ENCODE data around the gene AKAP8. TPM values are rescaled to one million over a fixed set of nuclear protein-coding genes. Genes with fewer than 3 reads are reported as not detected.

Gene AKAP8
- total and polyA plus RNA-seq, 8 donors: 9.5 to 38.7 (median 21.4) TPM

GRCh38 chr19:15419413-15420025, 39.9 kb upstream of the AKAP8 start:
- intact Hi-C loops (cut with DNase I; ENCODE audit: low total_unique reads): loop anchor here (5.0 kb wide), 1 partner anchor 42 kb away; the partner anchor contains the start of gene AKAP8
- Histone ChIP-seq H3K4me3 (peak overlapping the region; percentile 80 to 99 (median 98)), H3K27ac (peak overlapping the region in 4 of 5 donors; percentile 88 to 94 (median 92)), H3K4me1 (peaks cover 43 to 72% (median 65%) of the 10 kb centered on the region in 4 donors), H3K9me3 (peaks cover 0 to 7% (median 0%) of the 10 kb centered on the region in 4 donors), H3K27me3 (no peaks in the 10 kb centered on the region), H3K36me3 (peaks cover 22 to 39% (median 30%) of the 10 kb centered on the region in 4 donors)
- TF ChIP-seq POLR2AphosphoS5 (IDR thresholded peaks at IDR 0.05) (no peak), POLR2A (IDR thresholded peaks at IDR 0.05) (no peak), EP300 (IDR thresholded peaks at IDR 0.05) (no peak)
- TF ChIP-seq, protein P1, sequence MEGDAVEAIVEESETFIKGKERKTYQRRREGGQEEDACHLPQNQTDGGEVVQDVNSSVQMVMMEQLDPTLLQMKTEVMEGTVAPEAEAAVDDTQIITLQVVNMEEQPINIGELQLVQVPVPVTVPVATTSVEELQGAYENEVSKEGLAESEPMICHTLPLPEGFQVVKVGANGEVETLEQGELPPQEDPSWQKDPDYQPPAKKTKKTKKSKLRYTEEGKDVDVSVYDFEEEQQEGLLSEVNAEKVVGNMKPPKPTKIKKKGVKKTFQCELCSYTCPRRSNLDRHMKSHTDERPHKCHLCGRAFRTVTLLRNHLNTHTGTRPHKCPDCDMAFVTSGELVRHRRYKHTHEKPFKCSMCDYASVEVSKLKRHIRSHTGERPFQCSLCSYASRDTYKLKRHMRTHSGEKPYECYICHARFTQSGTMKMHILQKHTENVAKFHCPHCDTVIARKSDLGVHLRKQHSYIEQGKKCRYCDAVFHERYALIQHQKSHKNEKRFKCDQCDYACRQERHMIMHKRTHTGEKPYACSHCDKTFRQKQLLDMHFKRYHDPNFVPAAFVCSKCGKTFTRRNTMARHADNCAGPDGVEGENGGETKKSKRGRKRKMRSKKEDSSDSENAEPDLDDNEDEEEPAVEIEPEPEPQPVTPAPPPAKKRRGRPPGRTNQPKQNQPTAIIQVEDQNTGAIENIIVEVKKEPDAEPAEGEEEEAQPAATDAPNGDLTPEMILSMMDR (IDR thresholded peaks at IDR 0.05): no peak
- WGBS, 5 donors: 28 to 33% (median 29%) methylated on average over 16 of the region's 16 CpGs
- no peak for DNase-seq

GRCh38 chr19:15418579-15419412, 39.2 kb upstream of the AKAP8 start, which contains the start of gene AKAP8L:
Gene AKAP8L (minus strand): TSS chr19:15418988. CDS start chr19:15418923, 65 bp downstream.
- Histone ChIP-seq H3K36me3 (peaks cover 15 to 32% (median 22%) of the 10 kb centered on the region in 4 donors), H3K4me3 (peak within 1 kb of the TSS; percentile 80 to 99 (median 98)), H3K4me1 (peaks cover 50 to 79% (median 73%) of the 10 kb centered on the region in 4 donors), H3K9me3 (peaks cover 0 to 7% (median 0%) of the 10 kb centered on the region in 4 donors), H3K27me3 (no peaks in the 10 kb centered on the region), H3K27ac (peak within 1 kb of the TSS; percentile 88 to 94 (median 92))
- DNase-seq: peak; percentile 99 to 100
- TF ChIP-seq POLR2AphosphoS5 (IDR thresholded peaks at IDR 0.05) (peak; percentile 34 to 91 (median 90)), POLR2A (IDR thresholded peaks at IDR 0.05) (peak in 1 of 4 donors; percentile 79), EP300 (IDR thresholded peaks at IDR 0.05) (peak; percentile 23)
- TF ChIP-seq, protein P1 (IDR thresholded peaks at IDR 0.05): peak in 5 of 7 experiments; percentile 42 to 79 (median 54)
- 0% methylated on average over 46 to 61 of the region's 61 CpGs for WGBS, 5 donors
- intact Hi-C loops (cut with DNase I; ENCODE audit: low total_unique reads): loop anchor here (5.0 kb wide), 1 partner anchor 41 kb away; the partner anchor contains the start of gene AKAP8

DNA sequence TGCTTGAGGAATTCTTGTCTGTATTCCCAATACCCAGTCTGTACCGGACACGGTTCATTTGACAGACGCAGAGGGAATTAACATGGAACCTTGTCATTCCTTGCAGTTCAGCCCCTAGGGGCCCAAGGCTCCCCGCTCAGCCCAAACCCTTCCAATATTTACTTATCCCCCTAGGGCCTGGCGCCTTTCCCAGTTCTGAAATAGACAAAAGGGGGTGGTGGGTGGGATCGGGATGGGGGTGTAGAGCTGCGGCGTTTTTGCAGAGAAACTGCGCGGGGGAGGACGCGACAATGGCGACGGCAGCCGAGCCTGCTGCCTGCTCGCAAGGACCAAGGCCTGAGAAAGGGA, 38.6 kb upstream of the AKAP8 start:
- H3K27me3 ChIP-seq: no peaks in the 10 kb centered on the region
- peak in 1 of 2 donors; percentile 66 for DNase-seq
- TF ChIP-seq EP300 (IDR thresholded peaks at IDR 0.05) (no peak), POLR2AphosphoS5 (IDR thresholded peaks at IDR 0.05) (no peak), POLR2A (IDR thresholded peaks at IDR 0.05) (no peak)
- TF ChIP-seq, protein P1 (IDR thresholded peaks at IDR 0.05): no peak
- H3K4me3 ChIP-seq: peak overlapping the region; percentile 80 to 99 (median 98)
- H3K9me3 ChIP-seq: peaks cover 0 to 2% (median 0%) of the 10 kb centered on the region in 4 donors
- H3K4me1 ChIP-seq: peaks cover 56 to 85% (median 78%) of the 10 kb centered on the region in 4 donors
- H3K36me3 ChIP-seq: peaks cover 9 to 26% (median 16%) of the 10 kb centered on the region in 4 donors
- intact Hi-C loops (cut with DNase I; ENCODE audit: low total_unique reads): loop anchor here (5.0 kb wide), 1 partner anchor 41 kb away; the partner anchor contains the start of gene AKAP8
- H3K27ac ChIP-seq: peak overlapping the region; percentile 88 to 94 (median 92)
- WGBS, 5 donors: 1 to 3% (median 1%) methylated on average over 16 of the region's 16 CpGs

DNA sequence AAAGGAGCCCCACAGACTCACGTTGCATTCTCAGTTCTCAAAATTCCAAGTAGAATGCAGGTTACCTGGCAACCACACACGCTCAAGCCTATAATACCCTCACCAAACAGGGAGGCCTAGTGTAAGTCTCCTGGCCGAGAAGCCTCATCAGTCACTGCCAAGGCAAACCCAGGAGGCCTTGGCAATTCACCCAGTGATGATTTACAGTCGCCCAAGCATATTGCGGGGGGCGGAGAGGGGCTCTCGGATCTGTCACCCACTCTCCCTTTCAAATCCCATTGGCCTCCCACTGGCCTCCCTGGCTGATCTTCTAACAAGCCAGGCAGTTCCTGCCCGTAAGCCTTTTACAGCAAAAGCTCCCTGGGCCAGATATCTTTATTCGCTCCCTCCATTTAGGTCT, 38.1 kb upstream of the AKAP8 start:
- intact Hi-C loops (cut with DNase I; ENCODE audit: low total_unique reads): loop anchor here (5.0 kb wide), 1 partner anchor 40 kb away; the partner anchor contains the start of gene AKAP8
- 2 to 7% (median 4%) methylated on average over 9 of the region's 9 CpGs for WGBS, 5 donors
- DNase-seq: peak in 1 of 2 donors; percentile 63
- no peaks in the 10 kb centered on the region for H3K9me3 ChIP-seq
- peaks cover 4 to 21% (median 11%) of the 10 kb centered on the region in 4 donors for H3K36me3 ChIP-seq
- TF ChIP-seq, protein P1 (IDR thresholded peaks at IDR 0.05): no peak
- TF ChIP-seq POLR2AphosphoS5 (IDR thresholded peaks at IDR 0.05) (no peak), EP300 (IDR thresholded peaks at IDR 0.05) (no peak), POLR2A (IDR thresholded peaks at IDR 0.05) (no peak)
- H3K4me1 ChIP-seq: peaks cover 59 to 87% (median 82%) of the 10 kb centered on the region in 4 donors
- no peaks in the 10 kb centered on the region for H3K27me3 ChIP-seq
- H3K27ac ChIP-seq: peak overlapping the region; percentile 88 to 94 (median 92)
- peak overlapping the region; percentile 80 to 99 (median 98) for H3K4me3 ChIP-seq
